Activated CD4-positive, alpha-beta memory T cell treated with anti-CD3 and anti-CD28 coated beads for 36 hours (primary cell): ENCODE measurements around the gene RAB11B. TPM values are rescaled to one million over a fixed set of nuclear protein-coding genes. Genes with fewer than 3 reads are reported as not detected.
"Not testable (repeated sequence)": the region's sequence is repeated elsewhere in the genome, so short reads cannot be mapped to it uniquely, and the experiment has no call there.

Experiments
- CTCF ChIA-PET: fragments of 350-600 bp; sonication (Branson Sonifier 250); formaldehyde crosslinking; loops from one replicate; lab custom pipeline; 2021; ENCODE audit warnings: antibody characterized with exemption, inconsistent platforms; lab: Charles Lee
- POLR2A ChIA-PET: fragments of 350-600 bp; sonication (Branson Sonifier 250); formaldehyde crosslinking; loops from one replicate; lab custom pipeline; 2021; ENCODE audit warnings: antibody characterized with exemption; lab: Charles Lee
- DNase-seq: peaks from one replicate; pipeline ENCODE4 v3.0.0-alpha.2; 2020
- H3K27ac Mint-ChIP-seq: one replicate; pipeline ENCODE4 v1.8.0; 2021; ENCODE audit warnings: mixed read lengths
- H3K27me3 Mint-ChIP-seq: one replicate; pipeline ENCODE4 v1.8.0; 2021; ENCODE audit warnings: mixed read lengths
- H3K36me3 Mint-ChIP-seq: one replicate; pipeline ENCODE4 v1.8.0; 2021; ENCODE audit warnings: mixed read lengths
- H3K4me1 Mint-ChIP-seq: one replicate; pipeline ENCODE4 v1.8.0; 2021; ENCODE audit warnings: low read depth, mixed read lengths
- H3K4me3 Mint-ChIP-seq: one replicate; pipeline ENCODE4 v1.8.0; 2021; ENCODE audit warnings: mild to moderate bottlenecking, mixed read lengths
- H3K9me3 Mint-ChIP-seq: one replicate; pipeline ENCODE4 v1.8.0; 2021; ENCODE audit warnings: mixed read lengths
- intact Hi-C: fragments of 100-400 bp; cut with micrococcal nuclease; formaldehyde crosslinking; loops from one replicate; pipeline ENCODE4 v1.15.1; 2023
- total RNA-seq, 2 experiments: library from RNA; stranded (reverse); gene quantifications; one replicate each; pipeline ENCODE4 v1.2.3, GENCODE V29; 2021

Gene RAB11B
- total RNA-seq, 2 experiments from 2014 or later = 74.2 to 74.9 TPM

GRCh38 chr19:8421484-8422461 lies 31.6 kb downstream of the RAB11B start:
- no peak overlapping the region for H3K4me3 Mint-ChIP-seq
- H3K4me1 Mint-ChIP-seq = no peaks in the 10 kb centered on the region
- no peaks in the 10 kb centered on the region for H3K36me3 Mint-ChIP-seq
- no peaks in the 10 kb centered on the region for H3K9me3 Mint-ChIP-seq
- H3K27ac Mint-ChIP-seq = no peak overlapping the region
- intact Hi-C loops = no loop called here
- ChIA-PET POLR2A (no interaction called here), CTCF (no interaction called here)
- H3K27me3 Mint-ChIP-seq = no peaks in the 10 kb centered on the region
- no peak for DNase-seq

- Mint-ChIP-seq H3K4me3 (no peak overlapping the region), H3K4me1 (no peaks in the 10 kb centered on the region), H3K27me3 (no peaks in the 10 kb centered on the region), H3K27ac (no peak overlapping the region), H3K9me3 (no peaks in the 10 kb centered on the region), H3K36me3 (peaks cover 2% of the 10 kb centered on the region)
- intact Hi-C loops = no loop called here
- ChIA-PET CTCF (interaction anchor here (1.3 to 2.4 kb wide), 3 partner anchors 12 to 70 kb away, joined by 3 to 6 read pairs (median 4); no protein-coding TSS in a partner anchor), POLR2A (interaction anchor here (1.5 kb wide), 1 partner anchor 21 kb away, joined by 4 read pairs; the partner anchor contains the start of gene HNRNPM)
- no peak for DNase-seq
Measured at GRCh38 chr19:8423817-8424223, 33.7 kb downstream of the RAB11B start.

- intact Hi-C loops, POLR2A ChIA-PET, H3K4me3 Mint-ChIP-seq, H3K4me1 Mint-ChIP-seq, H3K27ac Mint-ChIP-seq, H3K36me3 Mint-ChIP-seq, H3K9me3 Mint-ChIP-seq, CTCF ChIA-PET, H3K27me3 Mint-ChIP-seq, DNase-seq: not testable (repeated sequence)
Measured at GRCh38 chr19:8425331-8425730, 35.2 kb downstream of the RAB11B start.

- no peaks in the 10 kb centered on the region for H3K9me3 Mint-ChIP-seq
- H3K4me3 Mint-ChIP-seq = no peak overlapping the region
- H3K27ac Mint-ChIP-seq = no peak overlapping the region
- H3K27me3 Mint-ChIP-seq = no peaks in the 10 kb centered on the region
- CTCF ChIA-PET = interaction anchor here (0.6 to 1.1 kb wide), 3 partner anchors 12 to 270 kb away, joined by 3 to 6 read pairs (median 3); partner anchors contain the start of gene MARCHF2
- no peaks in the 10 kb centered on the region for H3K4me1 Mint-ChIP-seq
- DNase-seq = no peak
- H3K36me3 Mint-ChIP-seq = peaks cover 2% of the 10 kb centered on the region
- intact Hi-C loops = no loop called here
- POLR2A ChIA-PET = no interaction called here
Measured at GRCh38 chr19:8426283-8426682, 36.1 kb downstream of the RAB11B start.

GRCh38 chr19:8429044-8429443 lies 38.9 kb downstream of the RAB11B start:
- CTCF ChIA-PET = no interaction called here

GRCh38 chr19:8429826-8430225 lies 39.7 kb downstream of the RAB11B start:
- H3K27me3 Mint-ChIP-seq = no peaks in the 10 kb centered on the region
- no peak overlapping the region for H3K4me3 Mint-ChIP-seq
- no peaks in the 10 kb centered on the region for H3K9me3 Mint-ChIP-seq
- POLR2A ChIA-PET = no interaction called here
- CTCF ChIA-PET = no interaction called here
- no peaks in the 10 kb centered on the region for H3K4me1 Mint-ChIP-seq
- intact Hi-C loops = no loop called here
- H3K36me3 Mint-ChIP-seq = peaks cover 2% of the 10 kb centered on the region
- no peak for DNase-seq
- no peak overlapping the region for H3K27ac Mint-ChIP-seq

More at GRCh38 chr19:8429044-8429443, 38.9 kb downstream of the RAB11B start:
- DNase-seq = no peak
- Mint-ChIP-seq H3K27ac (no peak overlapping the region), H3K4me1 (no peaks in the 10 kb centered on the region), H3K27me3 (no peaks in the 10 kb centered on the region), H3K36me3 (peaks cover 2% of the 10 kb centered on the region), H3K9me3 (no peaks in the 10 kb centered on the region), H3K4me3 (no peak overlapping the region)
- intact Hi-C loops = no loop called here
- POLR2A ChIA-PET = no interaction called here

GRCh38 chr19:8430650-8431049 lies 40.5 kb downstream of the RAB11B start:
- Mint-ChIP-seq H3K4me3 (no peak overlapping the region), H3K4me1 (peaks cover 4% of the 10 kb centered on the region), H3K27me3 (no peaks in the 10 kb centered on the region), H3K36me3 (peaks cover 2% of the 10 kb centered on the region), H3K27ac (no peak overlapping the region), H3K9me3 (no peaks in the 10 kb centered on the region)
- intact Hi-C loops = no loop called here
- CTCF ChIA-PET = no interaction called here
- DNase-seq = no peak
- POLR2A ChIA-PET = no interaction called here

- intact Hi-C loops = no loop called here
- no peak overlapping the region for H3K4me3 Mint-ChIP-seq
- ChIA-PET POLR2A (no interaction called here), CTCF (interaction anchor here (0.8 kb wide), 1 partner anchor 24 kb away, joined by 3 read pairs; no protein-coding TSS in a partner anchor)
- H3K9me3 Mint-ChIP-seq = no peaks in the 10 kb centered on the region
- H3K4me1 Mint-ChIP-seq = peaks cover 7% of the 10 kb centered on the region
- DNase-seq = no peak
- no peaks in the 10 kb centered on the region for H3K27me3 Mint-ChIP-seq
- no peaks in the 10 kb centered on the region for H3K36me3 Mint-ChIP-seq
- H3K27ac Mint-ChIP-seq = no peak overlapping the region
Measured at GRCh38 chr19:8438236-8438635, 48.1 kb downstream of the RAB11B start.

GRCh38 chr19:8441725-8442544 lies 51.8 kb downstream of the RAB11B start:
- H3K27me3 Mint-ChIP-seq = no peaks in the 10 kb centered on the region
- H3K36me3 Mint-ChIP-seq = peaks cover 16% of the 10 kb centered on the region
- ChIA-PET CTCF (interaction anchor here (0.6 to 1.5 kb wide), 3 partner anchors 25 to 87 kb away, joined by 3 read pairs; no protein-coding TSS in a partner anchor), POLR2A (interaction anchor here (0.8 kb wide), 1 partner anchor 28 kb away, joined by 3 read pairs; no protein-coding TSS in a partner anchor)
- H3K4me1 Mint-ChIP-seq = peaks cover 16% of the 10 kb centered on the region
- no peaks in the 10 kb centered on the region for H3K9me3 Mint-ChIP-seq
- no peak overlapping the region for H3K4me3 Mint-ChIP-seq
- H3K27ac Mint-ChIP-seq = no peak overlapping the region
- intact Hi-C loops = no loop called here
- no peak for DNase-seq

- CTCF ChIA-PET = interaction anchor here (0.6 to 4.2 kb wide), 9 partner anchors 12 to 501 kb away, joined by 3 to 43 read pairs (median 5); partner anchors contain the start of genes MARCHF2 and TIMM44
- H3K4me3 Mint-ChIP-seq = peak overlapping the region; percentile 90
- H3K27me3 Mint-ChIP-seq, H3K9me3 Mint-ChIP-seq, DNase-seq: not testable (repeated sequence)
- peaks cover 27% of the 10 kb centered on the region for H3K36me3 Mint-ChIP-seq
- POLR2A ChIA-PET = interaction anchor here (0.8 to 3.1 kb wide), 10 partner anchors 21 to 132 kb away, joined by 3 to 16 read pairs (median 4); partner anchors contain the start of genes MARCHF2, RPS28 and ZNF414
- intact Hi-C loops = loop anchor here (1.0 to 2.0 kb wide), 3 partner anchors 31 to 71 kb away; partner anchors contain the start of genes MARCHF2 and RAB11B
- H3K4me1 Mint-ChIP-seq = peaks cover 33% of the 10 kb centered on the region
- peak overlapping the region; percentile 98 for H3K27ac Mint-ChIP-seq
Measured at GRCh38 chr19:8444140-8444676, 54.0 kb downstream of the RAB11B start.
